GM19452 (cell line): ENCODE data around the gene SRP14.
"Not testable (repeated sequence)": the region's sequence is repeated elsewhere in the genome, so short reads cannot be mapped to it uniquely, and the experiment has no call there.

ENCODE experiments used
- ATAC-seq: cut with Tn5 transposase; IDR thresholded peaks from one replicate; pipeline ENCODE4 v1.9.1; 2021; ENCODE audit not compliant: unreplicated experiment

SRP14 gene

DNA sequence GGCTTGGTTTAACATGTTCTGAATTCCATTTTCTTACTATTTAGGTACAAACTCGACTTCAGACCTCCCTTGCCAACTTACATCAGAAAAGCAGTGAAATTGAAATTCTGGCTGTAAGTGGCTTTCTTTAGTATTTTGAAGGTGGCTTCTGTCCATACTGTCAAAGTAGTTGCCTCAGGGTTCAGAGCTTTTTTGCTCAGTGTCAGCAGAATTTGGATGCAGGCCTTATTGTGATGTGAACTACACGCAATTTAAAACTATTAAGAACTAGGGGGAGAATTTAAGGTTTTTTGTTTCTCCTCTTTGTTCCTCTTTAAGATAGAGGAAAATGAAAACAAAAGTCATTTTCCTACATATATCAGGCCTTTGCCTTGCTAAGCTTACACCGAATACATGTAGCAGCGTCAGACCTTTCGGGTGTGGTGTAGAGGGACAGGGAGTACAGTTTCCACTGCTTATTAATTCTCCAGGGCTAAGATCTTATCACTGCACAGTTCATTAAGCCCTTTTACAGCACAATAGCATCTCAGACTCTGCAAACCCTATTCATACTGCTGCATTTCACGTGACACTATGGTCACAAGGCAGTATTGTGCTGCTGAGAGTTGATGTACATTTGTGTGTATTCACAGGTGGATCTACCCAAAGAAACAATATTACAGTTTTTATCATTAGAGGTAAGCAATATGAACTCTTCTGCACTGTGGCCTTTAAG lies 6.7 kb downstream of the SRP14 start:
- ATAC-seq: no peak

- no peak for ATAC-seq
These were observed 7.7 kb downstream of the SRP14 start for GRCh38 chr15:40031300-40031699.

- no peak for ATAC-seq
These were observed 8.7 kb downstream of the SRP14 start for GRCh38 chr15:40029979-40030893.

DNA sequence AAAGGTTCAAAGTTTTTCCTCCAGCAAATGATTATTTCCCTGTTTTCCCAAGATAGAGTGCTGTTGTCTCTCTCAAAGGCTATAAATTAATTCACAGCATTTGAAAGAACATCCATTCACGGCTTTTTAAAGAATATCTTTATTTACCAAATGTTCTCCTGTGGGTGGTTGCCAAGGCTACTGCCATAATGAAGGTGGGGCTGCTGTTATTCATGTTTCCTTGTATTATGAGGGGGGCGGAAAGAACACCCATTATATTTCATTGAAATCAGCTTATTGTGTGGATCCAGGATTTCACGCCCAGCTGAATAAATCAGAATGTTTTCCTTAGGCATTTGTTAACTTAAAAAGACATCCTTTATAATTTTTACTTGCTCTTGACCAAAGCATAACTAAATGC lies 10.1 kb downstream of the SRP14 start:
- ATAC-seq: no peak

GRCh38 chr15:40028193-40028592 lies 10.8 kb downstream of the SRP14 start:
- no peak for ATAC-seq

DNA sequence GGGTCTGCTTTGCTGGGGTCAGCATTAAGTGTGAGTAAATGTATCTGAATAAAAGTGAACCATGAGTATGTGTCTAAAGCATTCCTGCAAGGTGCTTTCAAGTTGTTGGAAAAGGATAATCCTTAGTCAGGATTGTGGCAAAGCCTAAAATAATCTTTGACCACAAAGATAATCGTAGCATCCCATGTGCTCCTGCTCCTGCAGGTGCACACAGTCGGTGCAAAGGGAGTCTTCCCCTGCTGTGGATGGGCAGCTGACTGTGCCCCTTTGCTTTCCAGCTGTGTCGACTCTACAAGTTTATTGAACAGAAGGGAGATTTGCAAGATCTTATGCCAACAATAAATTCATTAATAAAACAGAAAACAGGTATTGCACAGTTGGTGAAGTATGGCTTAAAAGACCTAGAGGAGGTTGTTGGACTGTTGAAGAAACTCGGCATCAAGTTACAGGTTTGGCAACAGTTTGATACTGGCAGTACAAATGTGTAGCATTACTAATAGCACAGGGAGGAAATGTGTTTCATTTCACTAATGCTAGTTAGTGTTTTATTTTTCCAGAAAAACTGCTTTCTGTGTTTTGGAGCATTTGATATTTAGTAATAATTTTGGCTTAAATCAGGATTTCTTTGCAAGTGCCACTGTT lies 22.6 kb downstream of the SRP14 start:
- ATAC-seq: no peak

DNA sequence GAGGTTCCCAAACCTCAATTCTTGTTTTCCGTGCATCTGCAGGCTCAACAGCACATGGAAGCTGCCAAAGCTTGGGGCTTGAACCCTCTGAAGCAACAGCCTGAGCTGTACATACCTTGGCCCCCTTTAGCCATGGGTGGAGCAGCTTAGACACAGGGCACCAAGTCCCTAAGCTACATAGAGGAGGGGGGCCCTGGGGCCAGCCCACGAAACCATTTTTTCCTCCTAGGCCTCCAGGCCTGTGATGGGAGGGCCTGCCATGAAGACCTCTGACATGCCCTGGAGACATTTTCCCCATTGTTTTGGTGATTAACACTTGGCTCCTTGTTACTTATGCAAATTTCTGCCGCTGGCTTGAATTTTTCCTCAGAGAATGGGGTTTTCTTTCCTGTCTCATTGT lies 24.6 kb downstream of the SRP14 start:
- ATAC-seq: no peak

DNA sequence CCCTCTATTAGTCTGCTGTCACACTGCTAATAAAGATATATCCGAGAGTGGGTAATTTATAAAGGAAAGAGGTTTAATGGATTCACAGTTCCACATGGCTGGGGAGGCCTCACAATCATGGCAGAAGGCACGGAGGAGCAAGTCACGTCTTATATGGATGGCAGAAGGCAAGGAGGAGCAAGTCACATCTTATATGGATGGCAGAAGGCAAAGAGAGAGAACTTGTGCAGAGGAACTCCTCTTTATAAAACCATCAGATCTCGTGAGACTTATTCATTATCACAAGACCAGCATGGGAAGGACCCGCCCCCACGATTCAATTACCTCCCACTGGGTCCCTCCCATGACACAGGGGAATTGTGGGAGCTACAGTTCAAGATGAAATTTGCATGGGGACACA lies 25.6 kb downstream of the SRP14 start:
- ATAC-seq: not testable (repeated sequence)

- no peak for ATAC-seq
These were observed 27.7 kb downstream of the SRP14 start for GRCh38 chr15:40011303-40011702.

GRCh38 chr15:40010686-40011085 lies 28.3 kb downstream of the SRP14 start:
- no peak for ATAC-seq

GRCh38 chr15:40008061-40008765 lies 30.8 kb downstream of the SRP14 start:
- no peak for ATAC-seq

- ATAC-seq: no peak
These were observed 32.3 kb downstream of the SRP14 start for GRCh38 chr15:40006646-40007045.

- no peak for ATAC-seq
These were observed 33.0 kb downstream of the SRP14 start for GRCh38 chr15:40006003-40006402.

DNA sequence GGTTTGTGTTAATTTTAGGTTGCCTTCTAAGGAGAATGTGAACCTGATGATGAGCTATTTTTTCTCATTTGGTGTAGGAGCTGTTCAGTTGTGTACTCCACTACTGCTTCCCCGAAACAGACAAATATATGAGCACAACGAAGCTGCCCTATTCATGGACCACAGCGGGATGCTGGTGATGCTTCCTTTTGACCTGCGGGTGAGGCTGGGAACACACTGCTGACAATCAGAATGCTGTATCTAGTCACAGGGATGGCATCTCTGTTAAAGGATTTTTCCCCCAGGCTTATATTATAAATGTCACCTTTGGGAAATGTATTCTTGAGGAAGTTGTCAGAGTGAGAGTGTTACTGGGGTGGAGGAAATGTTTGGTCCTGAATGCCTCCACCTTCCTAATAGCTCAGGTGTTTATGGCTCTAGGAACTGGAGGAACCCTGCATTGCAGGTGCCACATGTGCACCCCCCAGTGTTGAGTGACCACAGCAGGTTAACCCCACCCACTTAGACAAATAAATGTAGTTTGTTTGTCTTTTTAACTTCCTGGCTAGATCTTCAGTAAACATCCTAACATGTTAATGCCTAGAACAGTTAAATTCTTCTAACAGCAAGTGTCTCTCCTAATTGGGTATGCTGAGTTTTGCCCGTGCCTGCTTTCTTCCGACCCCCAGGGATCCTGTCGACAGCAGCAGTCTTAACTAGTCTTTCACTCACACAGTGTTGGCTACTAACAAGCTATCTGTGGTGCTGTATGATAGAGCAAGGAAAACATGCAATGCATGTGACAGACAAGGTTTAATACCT lies 35.7 kb downstream of the SRP14 start:
- ATAC-seq: no peak

DNA sequence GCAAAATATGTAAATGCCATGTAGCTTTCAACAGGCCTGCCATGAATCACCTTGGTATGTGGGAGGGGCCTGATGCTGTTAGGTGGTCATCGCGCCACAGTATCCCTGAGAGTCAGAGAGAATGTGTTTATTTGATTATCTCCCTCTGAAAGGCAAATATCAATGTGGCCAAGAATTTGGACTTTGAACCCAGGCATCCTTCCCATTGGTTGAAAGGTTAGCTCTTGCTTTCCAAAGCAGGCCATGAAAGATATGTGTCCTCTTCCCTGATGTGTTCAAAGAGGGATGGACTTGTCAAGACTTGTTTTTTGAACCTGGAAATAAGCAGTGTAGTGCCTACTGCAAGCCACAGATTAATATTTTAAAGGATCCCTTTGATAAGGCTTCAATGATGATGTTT lies 36.7 kb downstream of the SRP14 start:
- no peak for ATAC-seq

DNA sequence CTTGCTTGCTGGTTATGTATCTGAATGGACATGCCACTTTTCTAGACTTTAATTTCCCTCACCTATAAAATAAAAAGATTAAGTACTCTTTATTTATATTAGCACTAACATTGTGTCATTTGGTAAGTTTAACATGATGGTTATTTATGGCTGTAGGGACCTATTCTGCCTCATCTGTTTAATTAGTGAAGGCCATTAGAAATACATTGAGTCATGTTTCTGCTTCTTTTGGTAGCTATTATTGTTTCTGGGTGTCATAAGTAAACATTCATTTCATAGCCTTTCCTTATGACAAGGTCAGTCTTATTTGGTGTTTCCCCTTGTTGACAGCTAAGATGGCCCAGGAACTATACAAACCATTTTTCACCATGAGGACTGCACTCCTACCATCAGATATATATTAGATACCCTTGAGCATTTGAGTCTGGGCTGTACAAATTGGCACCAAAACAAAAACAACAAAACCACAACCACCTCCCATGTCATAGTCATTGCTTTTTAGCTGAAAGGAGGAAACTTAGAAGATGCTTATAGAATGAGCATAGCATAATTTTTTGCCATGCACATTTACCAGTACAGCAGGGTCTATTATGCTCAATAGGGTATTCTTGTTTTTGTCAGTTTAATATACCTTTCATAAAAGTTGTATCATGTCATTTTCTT lies 39.3 kb downstream of the SRP14 start:
- ATAC-seq: no peak

DNA sequence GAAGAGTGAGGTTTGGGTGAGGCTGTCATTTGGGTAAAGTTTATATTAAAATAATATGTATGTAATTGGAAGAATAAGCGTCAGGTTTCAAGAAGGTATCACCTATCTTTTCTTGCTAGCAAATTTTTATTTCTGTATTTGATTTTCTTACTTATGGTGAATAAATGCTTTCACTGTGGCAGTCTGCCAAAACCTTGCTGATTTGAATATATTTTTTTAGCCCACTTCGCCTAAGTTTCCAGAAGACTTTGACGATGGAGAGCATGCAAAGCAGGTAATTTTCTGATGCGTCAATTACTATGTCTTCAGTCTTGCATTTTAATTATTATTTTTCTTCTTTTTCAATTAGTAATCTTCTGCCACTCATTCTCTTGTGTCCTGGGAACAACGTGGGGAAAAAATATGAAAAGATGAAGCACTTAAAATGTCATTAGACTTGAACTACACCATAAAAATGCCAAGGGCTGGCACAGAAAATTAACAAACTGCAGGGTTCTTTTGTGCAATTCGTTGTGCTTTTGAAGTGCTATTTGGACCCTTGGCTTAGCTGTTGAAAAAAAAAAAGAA lies 40.4 kb downstream of the SRP14 start:
- no peak for ATAC-seq

GRCh38 chr15:39997639-39998038 lies 41.3 kb downstream of the SRP14 start:
- no peak for ATAC-seq

DNA sequence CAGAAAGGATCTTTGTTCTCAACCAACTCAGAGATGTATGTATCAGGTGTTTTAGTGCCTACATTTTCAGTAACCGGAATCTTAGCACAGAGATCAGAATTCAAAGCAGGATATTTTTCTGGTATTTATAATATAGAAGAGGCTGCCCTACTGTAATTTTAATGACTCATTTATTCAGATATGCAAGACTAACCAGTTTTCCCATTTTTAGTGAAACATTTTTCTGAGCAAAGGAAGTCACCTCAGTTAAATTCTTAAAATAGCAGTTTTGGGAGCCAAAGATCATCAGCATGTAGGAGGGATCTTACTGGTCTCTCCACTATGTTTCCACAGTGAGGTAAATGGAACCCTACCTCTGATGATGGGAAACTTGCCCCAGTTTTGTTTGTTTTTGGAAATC lies 42.0 kb downstream of the SRP14 start:
- no peak for ATAC-seq

DNA sequence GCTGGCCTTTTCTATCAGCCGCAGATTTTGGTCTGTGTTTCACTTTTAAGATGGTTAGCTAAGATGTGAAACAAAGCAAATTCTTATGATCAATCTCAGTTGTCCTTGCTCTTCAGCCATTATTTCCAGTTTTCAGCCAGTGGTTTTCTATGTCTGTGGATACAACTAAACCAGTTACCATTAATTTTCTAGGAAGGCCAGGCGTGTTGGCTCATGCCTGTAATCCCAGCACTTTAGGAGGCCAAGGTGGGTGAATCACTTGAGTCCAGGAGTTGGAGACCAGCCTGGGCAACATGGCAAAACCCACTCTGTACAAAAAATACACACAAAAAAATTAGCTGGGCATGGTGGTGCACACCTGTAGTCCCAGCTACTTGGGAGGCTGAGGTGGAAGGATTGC lies 42.8 kb downstream of the SRP14 start:
- not testable (repeated sequence) for ATAC-seq
